K562 (cell line): ENCODE results near the gene NR2F6. TPM values are rescaled to one million over a fixed set of nuclear protein-coding genes. Genes with fewer than 3 reads are reported as not detected.

ENCODE experiments used
- ATAC-seq: fragments of 200-7000 bp; cut with Tn5 transposase; 3 replicates; pipeline ENCODE4 v1.9.1; 2020; ENCODE audit warnings: moderate library complexity
- BruUV-seq: library from RNA; stranded (reverse); fragments of 400-500 nt; replicated peaks from 2 replicates; lab custom pipeline; 2021; lab: Mats Ljungman, UMichigan
- CTCF ChIA-PET: fragments of 300-600 bp; formaldehyde crosslinking; extraction: SDS; loops from one replicate; lab custom pipeline; 2021; ENCODE audit warnings: low intra/inter-chr PET ratio; lab: Yijun Ruan, JAX
- POLR2A ChIA-PET: fragments of 300-600, 350-650 bp; sonication (Branson Sonifier 250); formaldehyde crosslinking; extraction: SDS; loops from one replicate; lab custom pipeline; 2021; ENCODE audit warnings: antibody characterized with exemption, inconsistent platforms; lab: Yijun Ruan, JAX
- DNase-seq, 4 experiments: peaks; one replicate each; pipeline versions ENCODE4 v3.0.0 to v3.0.0-alpha.2; 2011 to 2018; ENCODE audit warnings: low spot score in 3 of 4, mixed read lengths in 3 of 4; ENCODE audit errors: extremely low read depth in 1 of 4
- FAIRE-seq: peaks from 2 replicates; lab custom pipeline; 2011; peaks lifted over from hg19 to GRCh38; lab: Jason Lieb, UNC
- H2AFZ ChIP-seq: 2 replicates; pipeline ENCODE4 v1.6.0; 2011; ENCODE audit warnings: low read depth, low read length, control low read depth, inconsistent platforms
- H3K27ac ChIP-seq: fragments of 200-600 bp; 3 replicates; pipeline ENCODE4 v1.8.0; 2011; ENCODE audit warnings: low read depth, mild to moderate bottlenecking, control low read depth, inconsistent platforms, low read length, moderate library complexity, mixed read lengths; ENCODE audit errors: extremely low read depth
- H3K27me3 ChIP-seq, 2 experiments: fragments of 300-600 bp in 1 of 2; 2 replicates in 1 of 2; 3 replicates in 1 of 2; pipeline versions ENCODE4 v1.6.0 to v1.8.0; 2011; ENCODE audit warnings: inconsistent platforms in 2 of 2, low read length in 2 of 2, mild to moderate bottlenecking in 1 of 2, mixed read lengths in 1 of 2, moderate library complexity in 1 of 2; ENCODE audit not compliant: control insufficient read depth in 2 of 2, insufficient read depth in 2 of 2
- H3K36me3 ChIP-seq: fragments of 300-600 bp; 3 replicates; pipeline ENCODE4 v1.8.0; 2011; ENCODE audit warnings: mild to moderate bottlenecking, low read length, inconsistent platforms; ENCODE audit not compliant: control insufficient read depth, insufficient read depth
- H3K4me1 ChIP-seq, 2 experiments: fragments of 200-600 bp in 1 of 2; replicated peaks in 1 of 2; 2 replicates in 1 of 2; 3 replicates in 1 of 2; pipeline versions ENCODE4 v1.5.1 to v1.8.0; 2011; ENCODE audit warnings: inconsistent platforms in 2 of 2, low read length in 2 of 2, mild to moderate bottlenecking in 1 of 2, mixed read lengths in 1 of 2, moderate library complexity in 1 of 2; ENCODE audit not compliant: control insufficient read depth in 2 of 2, insufficient read depth in 2 of 2
- H3K4me2 ChIP-seq: 2 replicates; pipeline ENCODE4 v1.6.1; 2011; ENCODE audit warnings: low read length, control low read depth, inconsistent platforms, mixed read lengths; ENCODE audit not compliant: insufficient read depth
- H3K4me3 ChIP-seq: fragments of 200-600 bp; sonication (generic), shearing (Covaris generic); 2 replicates; pipeline ENCODE4 v1.5.1; 2016; ENCODE audit warnings: control low read depth, inconsistent platforms
- H3K79me2 ChIP-seq: fragments of 200-600 bp; 3 replicates; pipeline ENCODE4 v1.8.0; 2011; ENCODE audit warnings: low read length, inconsistent platforms; ENCODE audit not compliant: control insufficient read depth, insufficient read depth
- H3K9ac ChIP-seq, 2 experiments: 2 replicates each; pipeline versions ENCODE4 v1.6.0 to v1.6.1; 2011; ENCODE audit warnings: low read depth in 2 of 2, low read length in 2 of 2, control low read depth in 1 of 2, inconsistent platforms in 1 of 2, mild to moderate bottlenecking in 1 of 2, mixed read lengths in 1 of 2; ENCODE audit not compliant: insufficient read depth in 1 of 2
- H3K9me1 ChIP-seq: one replicate; pipeline ENCODE4 v1.6.0; 2011; ENCODE audit warnings: inconsistent platforms, mild to moderate bottlenecking, low read length, moderate library complexity; ENCODE audit not compliant: control insufficient read depth, insufficient read depth
- H3K9me3 ChIP-seq: replicated peaks from 2 replicates; pipeline ENCODE4 v1.5.1; 2011; ENCODE audit warnings: low read depth, low read length, inconsistent platforms; ENCODE audit not compliant: control insufficient read depth, insufficient read depth
- H4K20me1 ChIP-seq: replicated peaks from 2 replicates; pipeline ENCODE4 v1.6.1; 2011; ENCODE audit warnings: low read length, inconsistent platforms, mixed read lengths; ENCODE audit not compliant: control insufficient read depth, insufficient read depth
- CBFA2T2 ChIP-seq: fragments of 450-650 bp; conservative IDR thresholded peaks from 2 replicates; pipeline ENCODE4 v1.6.1; 2017; ENCODE audit warnings: mild to moderate bottlenecking
- HDAC8 ChIP-seq: fragments of 450-650 bp; IDR thresholded peaks from 2 replicates; pipeline ENCODE4 v1.6.1; 2016; ENCODE audit warnings: mild to moderate bottlenecking, missing genetic modification characterization, moderate library complexity, missing compliant biosample characterization
- ILF3 ChIP-seq: fragments of 450-650 bp; IDR thresholded peaks from 2 replicates; pipeline ENCODE4 v1.6.1; 2018; ENCODE audit warnings: antibody characterized with exemption, mild to moderate bottlenecking, moderate library complexity, borderline replicate concordance
- JUN ChIP-seq, 2 experiments: sonication (generic) in 1 of 2; formaldehyde crosslinking in 1 of 2; IDR thresholded peaks; 2 replicates each; pipeline versions ENCODE4 v1.6.1 to v1.8.0; 2012 to 2022; ENCODE audit warnings: borderline replicate concordance in 2 of 2, mild to moderate bottlenecking in 2 of 2, improper control_type of control experiment in 1 of 2, low read depth in 1 of 2, low read length in 1 of 2, missing genetic modification reagents in 1 of 2
- RAD51 ChIP-seq: fragments of 450-650 bp; IDR thresholded peaks from 2 replicates; pipeline ENCODE4 v1.7.1; 2016; ENCODE audit warnings: low read depth, mild to moderate bottlenecking, borderline replicate concordance
- SMARCB1 ChIP-seq: IDR thresholded peaks from 2 replicates; pipeline ENCODE4 v1.6.1; 2011; ENCODE audit warnings: improper control_type of control experiment, low read depth; ENCODE audit not compliant: insufficient read length
- TOE1 ChIP-seq, 2 experiments: fragments of 450-650 bp in 1 of 2; sonication (generic) in 1 of 2; formaldehyde crosslinking in 1 of 2; IDR thresholded peaks; 2 replicates each; pipeline versions ENCODE4 v1.7.1 to v1.8.0; 2016 to 2022; ENCODE audit warnings: borderline replicate concordance in 2 of 2, mild to moderate bottlenecking in 2 of 2, antibody characterized with exemption in 1 of 2, inconsistent platforms in 1 of 2, low read depth in 1 of 2, missing genetic modification reagents in 1 of 2, moderate library complexity in 1 of 2
- USF1 ChIP-seq: sonication (generic); formaldehyde crosslinking; IDR thresholded peaks from 2 replicates; pipeline ENCODE4 v1.9.0; 2022; ENCODE audit warnings: mild to moderate bottlenecking, missing genetic modification reagents
- ZBTB7A ChIP-seq: IDR thresholded peaks from 2 replicates; pipeline ENCODE4 v1.6.1; 2011; ENCODE audit warnings: low read depth, mild to moderate bottlenecking, low read length, moderate library complexity, borderline replicate concordance; ENCODE audit not compliant: control insufficient read depth
- ZFX ChIP-seq: sonication (generic); formaldehyde crosslinking; IDR thresholded peaks from 2 replicates; pipeline ENCODE4 v1.8.0; 2022; ENCODE audit warnings: mild to moderate bottlenecking, missing genetic modification reagents, moderate library complexity
- ZZZ3 ChIP-seq: fragments of 450-650 bp; IDR thresholded peaks from 2 replicates; pipeline ENCODE4 v1.6.1; 2016; ENCODE audit warnings: antibody characterized with exemption, mild to moderate bottlenecking, moderate library complexity
- WGBS: fragments of 100-300 bp; shearing (Covaris generic); methylation state at CpG from one replicate; pipeline ENCODE4 v1.1.6; 2016; ENCODE audit warnings: low coverage, mixed read lengths; ENCODE audit not compliant: insufficient coverage; ENCODE audit errors: missing lambda C conversion rate; 5-methylcytosine and 5-hydroxymethylcytosine counted together
- in situ Hi-C: fragments of 300-500 bp; cut with MboI; formaldehyde crosslinking; loops from 4 replicates; pipeline ENCODE4 v1.15.0; 2018; ENCODE audit warnings: inconsistent platforms, mixed read lengths
- intact Hi-C: fragments of 100-400 bp; cut with micrococcal nuclease; formaldehyde crosslinking; loops from 2 replicates; pipeline ENCODE4 v1.14.2; 2022
- polyA plus RNA-seq, 8 experiments: library from polyadenylated mRNA; depleted of rRNA in 4 of 8; stranded (reverse) in 5 of 8; unstranded in 3 of 8; fragments of >200 nt; fragmentation: Nextera tagmentation in 2 of 8; fragmentation: Illumina TruSeq in 1 of 8; extraction: Ambion mirVana in 2 of 8; extraction: Trizol in 1 of 8; gene quantifications; 2 replicates each; pipeline versions ENCODE4 v1.2.1 to v1.2.3, GENCODE V29; 2011 to 2014; ENCODE audit warnings: inconsistent platforms in 1 of 8, missing spikeins in 1 of 8
- total RNA-seq, 7 experiments: library from RNA; depleted of rRNA in 6 of 7; stranded (reverse); fragments of >200 nt in 6 of 7; fragmentation: Illumina TruSeq in 2 of 7; extraction: Trizol in 2 of 7; gene quantifications; 2 replicates each; pipeline versions ENCODE4 v1.2.1 to v1.2.3, GENCODE V29; 2011 to 2021; ENCODE audit warnings: low replicate concordance in 1 of 7
- TF ChIP-seq, protein P1 (sequence below): fragments of 450-650 bp; formaldehyde crosslinking; IDR thresholded peaks from 2 replicates; pipeline ENCODE4 v1.4.0; 2020; ENCODE audit warnings: mild to moderate bottlenecking, mixed read lengths
- TF ChIP-seq, protein P2 (sequence below): sonication (generic); formaldehyde crosslinking; IDR thresholded peaks from 2 replicates; pipeline ENCODE4 v1.8.0; 2022; ENCODE audit warnings: missing genetic modification reagents, mild to moderate bottlenecking, borderline replicate concordance

NR2F6 gene
- total and polyA plus RNA-seq, 9 of the 15 experiments (the other 6 are each of a cell fraction or from before 2014, with no cell fraction given): 0.76 to 97.5 (median 18.8) TPM

- no peak for FAIRE-seq
- no TSS peak for BruUV-seq
These were observed 18.9 kb upstream of the NR2F6 start, which contains the start of gene USHBP1 for GRCh38 chr19:17264641-17264979. Gene USHBP1 (minus strand): TSS chr19:17264745. CDS start chr19:17264299, 446 bp downstream.

More at GRCh38 chr19:17264641-17264979, 18.9 kb upstream of the NR2F6 start, which contains the start of gene USHBP1:
- DNase-seq: no peak
- 57% methylated on average over 5 of the region's 5 CpGs for WGBS
- Histone ChIP-seq H3K27me3 (no peaks in the 10 kb centered on the region), H4K20me1 (no peaks in the 10 kb centered on the region), H3K4me2 (no peak within 1 kb of the TSS), H3K27ac (peak within 1 kb of the TSS; percentile 7; the same call in 1 of the 3 replicates), H3K4me1 (peaks cover 3 to 25% of the 10 kb centered on the region in 2 experiments; a peak in 3 of 5 replicates), H3K79me2 (peaks cover 19% of the 10 kb centered on the region), H3K9me3 (no peaks in the 10 kb centered on the region), H3K4me3 (no peak within 1 kb of the TSS), H3K9me1 (no peaks in the 10 kb centered on the region), H3K36me3 (peaks cover 9% of the 10 kb centered on the region; the same call in 1 of the 3 replicates), H3K9ac (peak within 1 kb of the TSS in 1 of 2 experiments; percentile 67; a peak in 2 of 4 replicates), H2AFZ (peak within 1 kb of the TSS; percentile 74)
- intact Hi-C loops (no loop called here), in situ Hi-C loops (no loop called here)
- POLR2A ChIA-PET: interaction anchor here (0.6 to 1.0 kb wide), 3 partner anchors 36 to 450 kb away, joined by 3 read pairs; no protein-coding TSS in a partner anchor
- ATAC-seq: no peak
- TF ChIP-seq, protein P1, sequence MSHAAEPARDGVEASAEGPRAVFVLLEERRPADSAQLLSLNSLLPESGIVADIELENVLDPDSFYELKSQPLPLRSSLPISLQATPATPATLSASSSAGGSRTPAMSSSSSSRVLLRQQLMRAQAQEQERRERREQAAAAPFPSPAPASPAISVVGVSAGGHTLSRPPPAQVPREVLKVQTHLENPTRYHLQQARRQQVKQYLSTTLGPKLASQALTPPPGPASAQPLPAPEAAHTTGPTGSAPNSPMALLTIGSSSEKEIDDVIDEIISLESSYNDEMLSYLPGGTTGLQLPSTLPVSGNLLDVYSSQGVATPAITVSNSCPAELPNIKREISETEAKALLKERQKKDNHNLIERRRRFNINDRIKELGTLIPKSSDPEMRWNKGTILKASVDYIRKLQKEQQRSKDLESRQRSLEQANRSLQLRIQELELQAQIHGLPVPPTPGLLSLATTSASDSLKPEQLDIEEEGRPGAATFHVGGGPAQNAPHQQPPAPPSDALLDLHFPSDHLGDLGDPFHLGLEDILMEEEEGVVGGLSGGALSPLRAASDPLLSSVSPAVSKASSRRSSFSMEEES (CRISPR knock-in tag): peak; percentile 94
- TF ChIP-seq ZFX (CRISPR knock-in tag): no peak
- TF ChIP-seq ILF3: no peak
- no peak for TF ChIP-seq JUN (IDR thresholded peaks at IDR 0.05; ENCODE audit: borderline replicate concordance, low read depth, low read length)
- TF ChIP-seq JUN (CRISPR knock-in tag; IDR thresholded peaks at IDR 0.05; ENCODE audit: borderline replicate concordance): no peak
- TF ChIP-seq HDAC8 (tag): no peak
- 0 out of 2 replicates have a peak, but pooled peaks have one; percentile 44 for TF ChIP-seq ZBTB7A
- TF ChIP-seq CBFA2T2: peak; percentile 48
- TF ChIP-seq TOE1 (IDR thresholded peaks at IDR 0.05; ENCODE audit: borderline replicate concordance): peak; percentile 73
- TF ChIP-seq TOE1 (CRISPR knock-in tag; IDR thresholded peaks at IDR 0.05; ENCODE audit: borderline replicate concordance, low read depth): no peak
- TF ChIP-seq RAD51: peak; percentile 85
- no peak for TF ChIP-seq SMARCB1
- TF ChIP-seq, protein P2, sequence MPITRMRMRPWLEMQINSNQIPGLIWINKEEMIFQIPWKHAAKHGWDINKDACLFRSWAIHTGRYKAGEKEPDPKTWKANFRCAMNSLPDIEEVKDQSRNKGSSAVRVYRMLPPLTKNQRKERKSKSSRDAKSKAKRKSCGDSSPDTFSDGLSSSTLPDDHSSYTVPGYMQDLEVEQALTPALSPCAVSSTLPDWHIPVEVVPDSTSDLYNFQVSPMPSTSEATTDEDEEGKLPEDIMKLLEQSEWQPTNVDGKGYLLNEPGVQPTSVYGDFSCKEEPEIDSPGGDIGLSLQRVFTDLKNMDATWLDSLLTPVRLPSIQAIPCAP (CRISPR knock-in tag): no peak
- TF ChIP-seq USF1 (CRISPR knock-in tag): peak; percentile 58; the same call in 1 of the 2 replicates
- TF ChIP-seq ZZZ3: no peak
- CTCF ChIA-PET: no interaction called here
